ENCODE data around the gene ROM1. TPM values are rescaled to one million over a fixed set of nuclear protein-coding genes. Genes with fewer than 3 reads are reported as not detected.

ROM1 gene
- total RNA-seq, 1 experiment from 2014 or later, result 2.7 TPM

DNA sequence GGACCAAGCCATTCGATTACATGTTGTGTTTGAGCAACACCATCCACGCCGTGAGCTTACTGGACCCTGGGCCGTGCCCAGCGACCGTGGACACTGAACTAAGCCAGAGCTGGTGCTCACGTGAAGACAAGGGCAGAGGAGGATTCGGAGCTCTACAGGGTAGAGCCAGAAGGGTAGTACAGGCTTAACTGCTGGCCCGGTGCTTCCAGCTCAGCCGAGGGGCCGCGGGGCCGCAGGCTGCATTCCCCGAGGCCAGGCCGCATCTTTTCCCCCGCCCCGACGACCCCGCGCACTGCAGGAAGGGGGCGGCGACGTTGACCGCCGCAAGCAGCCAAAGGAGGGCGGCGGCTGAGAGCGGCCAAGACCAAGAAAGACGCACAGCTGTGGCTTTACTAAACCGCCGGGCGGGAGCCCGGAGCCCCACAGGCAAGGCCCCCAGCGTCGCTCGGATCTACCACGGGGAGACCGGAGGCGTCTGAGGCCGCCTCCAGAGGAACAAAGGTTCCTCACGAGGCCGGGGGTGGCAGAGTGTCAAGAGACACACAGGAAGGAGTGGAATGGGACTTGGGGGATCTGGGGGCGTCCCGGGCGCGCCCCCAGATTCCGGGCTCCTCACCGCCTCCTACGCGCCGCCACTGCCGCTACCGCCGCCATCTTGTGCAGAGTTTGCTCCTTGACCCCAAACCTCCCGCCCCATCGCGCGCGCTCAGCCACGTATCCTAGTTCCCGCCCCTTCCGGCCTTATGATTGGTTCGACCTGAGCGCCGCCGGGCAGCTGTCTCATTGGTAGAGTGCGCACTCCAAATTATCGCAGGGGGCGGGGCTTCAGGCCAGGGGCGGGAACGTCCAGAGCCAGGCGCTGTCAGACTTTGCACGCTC lies 33.1 kb downstream of the ROM1 start, which contains the start of gene GANAB:
TSS of gene GANAB (minus strand) at position 668 of the 879 bp plus-strand sequence. CDS start at position 654, 14 bp downstream.
- no peaks in the 10 kb centered on the region for H4K20me1 ChIP-seq (ENCODE audit: insufficient read depth)
- TF ChIP-seq, protein P1, sequence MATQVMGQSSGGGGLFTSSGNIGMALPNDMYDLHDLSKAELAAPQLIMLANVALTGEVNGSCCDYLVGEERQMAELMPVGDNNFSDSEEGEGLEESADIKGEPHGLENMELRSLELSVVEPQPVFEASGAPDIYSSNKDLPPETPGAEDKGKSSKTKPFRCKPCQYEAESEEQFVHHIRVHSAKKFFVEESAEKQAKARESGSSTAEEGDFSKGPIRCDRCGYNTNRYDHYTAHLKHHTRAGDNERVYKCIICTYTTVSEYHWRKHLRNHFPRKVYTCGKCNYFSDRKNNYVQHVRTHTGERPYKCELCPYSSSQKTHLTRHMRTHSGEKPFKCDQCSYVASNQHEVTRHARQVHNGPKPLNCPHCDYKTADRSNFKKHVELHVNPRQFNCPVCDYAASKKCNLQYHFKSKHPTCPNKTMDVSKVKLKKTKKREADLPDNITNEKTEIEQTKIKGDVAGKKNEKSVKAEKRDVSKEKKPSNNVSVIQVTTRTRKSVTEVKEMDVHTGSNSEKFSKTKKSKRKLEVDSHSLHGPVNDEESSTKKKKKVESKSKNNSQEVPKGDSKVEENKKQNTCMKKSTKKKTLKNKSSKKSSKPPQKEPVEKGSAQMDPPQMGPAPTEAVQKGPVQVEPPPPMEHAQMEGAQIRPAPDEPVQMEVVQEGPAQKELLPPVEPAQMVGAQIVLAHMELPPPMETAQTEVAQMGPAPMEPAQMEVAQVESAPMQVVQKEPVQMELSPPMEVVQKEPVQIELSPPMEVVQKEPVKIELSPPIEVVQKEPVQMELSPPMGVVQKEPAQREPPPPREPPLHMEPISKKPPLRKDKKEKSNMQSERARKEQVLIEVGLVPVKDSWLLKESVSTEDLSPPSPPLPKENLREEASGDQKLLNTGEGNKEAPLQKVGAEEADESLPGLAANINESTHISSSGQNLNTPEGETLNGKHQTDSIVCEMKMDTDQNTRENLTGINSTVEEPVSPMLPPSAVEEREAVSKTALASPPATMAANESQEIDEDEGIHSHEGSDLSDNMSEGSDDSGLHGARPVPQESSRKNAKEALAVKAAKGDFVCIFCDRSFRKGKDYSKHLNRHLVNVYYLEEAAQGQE (IDR thresholded peaks at IDR 0.05; ENCODE audit: low read depth), result no peak
- peak; percentile 98 for TF ChIP-seq POLR2AphosphoS5 (IDR thresholded peaks at IDR 0.05; ENCODE audit: low read depth, low read length)
- TF ChIP-seq, protein P2, sequence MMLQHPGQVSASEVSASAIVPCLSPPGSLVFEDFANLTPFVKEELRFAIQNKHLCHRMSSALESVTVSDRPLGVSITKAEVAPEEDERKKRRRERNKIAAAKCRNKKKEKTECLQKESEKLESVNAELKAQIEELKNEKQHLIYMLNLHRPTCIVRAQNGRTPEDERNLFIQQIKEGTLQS (IDR thresholded peaks at IDR 0.05), result no peak
- peak; percentile 82 for TF ChIP-seq SP1 (IDR thresholded peaks at IDR 0.05; ENCODE audit: low read depth)
- peak; percentile 98 for TF ChIP-seq YY1 (IDR thresholded peaks at IDR 0.05; ENCODE audit: extremely low read depth, insufficient replicate concordance, low read depth, low read length)
- TF ChIP-seq, protein P3, sequence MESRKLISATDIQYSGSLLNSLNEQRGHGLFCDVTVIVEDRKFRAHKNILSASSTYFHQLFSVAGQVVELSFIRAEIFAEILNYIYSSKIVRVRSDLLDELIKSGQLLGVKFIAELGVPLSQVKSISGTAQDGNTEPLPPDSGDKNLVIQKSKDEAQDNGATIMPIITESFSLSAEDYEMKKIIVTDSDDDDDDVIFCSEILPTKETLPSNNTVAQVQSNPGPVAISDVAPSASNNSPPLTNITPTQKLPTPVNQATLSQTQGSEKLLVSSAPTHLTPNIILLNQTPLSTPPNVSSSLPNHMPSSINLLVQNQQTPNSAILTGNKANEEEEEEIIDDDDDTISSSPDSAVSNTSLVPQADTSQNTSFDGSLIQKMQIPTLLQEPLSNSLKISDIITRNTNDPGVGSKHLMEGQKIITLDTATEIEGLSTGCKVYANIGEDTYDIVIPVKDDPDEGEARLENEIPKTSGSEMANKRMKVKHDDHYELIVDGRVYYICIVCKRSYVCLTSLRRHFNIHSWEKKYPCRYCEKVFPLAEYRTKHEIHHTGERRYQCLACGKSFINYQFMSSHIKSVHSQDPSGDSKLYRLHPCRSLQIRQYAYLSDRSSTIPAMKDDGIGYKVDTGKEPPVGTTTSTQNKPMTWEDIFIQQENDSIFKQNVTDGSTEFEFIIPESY (IDR thresholded peaks at IDR 0.05; ENCODE audit: extremely low read depth, insufficient replicate concordance, low read length), result peak; percentile 24
- peak; percentile 21; the same call in 1 of the 2 replicates for TF ChIP-seq JUND (IDR thresholded peaks at IDR 0.05)
- TF ChIP-seq EZH2 (IDR thresholded peaks at IDR 0.05), result no peak
- peak; percentile 83 for TF ChIP-seq POLR2A (IDR thresholded peaks at IDR 0.05; ENCODE audit: borderline replicate concordance, extremely low read depth, insufficient read depth, insufficient read length)
- peak; percentile 69 for TF ChIP-seq EGR1 (IDR thresholded peaks at IDR 0.05; ENCODE audit: low read depth)
- peak; percentile 84 for TF ChIP-seq SIN3A (IDR thresholded peaks at IDR 0.05; ENCODE audit: low read depth)
- TF ChIP-seq, protein P4, sequence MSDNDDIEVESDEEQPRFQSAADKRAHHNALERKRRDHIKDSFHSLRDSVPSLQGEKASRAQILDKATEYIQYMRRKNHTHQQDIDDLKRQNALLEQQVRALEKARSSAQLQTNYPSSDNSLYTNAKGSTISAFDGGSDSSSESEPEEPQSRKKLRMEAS (IDR thresholded peaks at IDR 0.05), result peak; percentile 66
- no peak for TF ChIP-seq CEBPB (IDR thresholded peaks at IDR 0.05; ENCODE audit: low read depth)
- peak; percentile 95 for TF ChIP-seq ZFX (IDR thresholded peaks at IDR 0.05)
- no peak for TF ChIP-seq ELF1 (IDR thresholded peaks at IDR 0.05; ENCODE audit: borderline replicate concordance, low read depth)
- no peak; the same call in 1 of the 2 replicates for TF ChIP-seq FOSL1 (IDR thresholded peaks at IDR 0.05; ENCODE audit: low read depth)
- no peak for TF ChIP-seq EZH2phosphoT487 (IDR thresholded peaks at IDR 0.05; ENCODE audit: borderline replicate concordance)
- H3K9ac ChIP-seq (ENCODE audit: low read length), result peak within 1 kb of the TSS; percentile 99
- H3K27ac ChIP-seq (ENCODE audit: low read depth, low read length), result peak within 1 kb of the TSS; percentile 92
- H3K9me3 ChIP-seq (ENCODE audit: control insufficient read depth in 1 of 2, insufficient read depth in 1 of 2, low read depth in 1 of 2, low read length in 2 of 2), result no peaks in the 10 kb centered on the region
- POLR2A ChIA-PET, result interaction anchor here (0.8 to 14.1 kb wide), 5 partner anchors 9 to 195 kb away, joined by 3 to 195 read pairs (median 5); partner anchors contain the start of genes B3GAT3, C11orf98 and CSKMT
- no peaks in the 10 kb centered on the region for H3K27me3 ChIP-seq (ENCODE audit: insufficient read depth, low read length)
- H3K9me2 ChIP-seq (ENCODE audit: insufficient read depth), result no peaks in the 10 kb centered on the region
- H3K36me3 ChIP-seq (ENCODE audit: control insufficient read depth in 1 of 2, insufficient read depth in 2 of 2, low read length in 2 of 2), result peaks cover 10 to 22% of the 10 kb centered on the region in 2 experiments; a peak in 3 of 4 replicates
- ATAC-seq (peak; percentile 97), DNase-seq (ENCODE audit: low read depth, low spot score) (peak; percentile 88)
- BruUV-seq (replicated peaks), result TSS peak; percentile 54
- intact Hi-C loops (cut with micrococcal nuclease), result loop anchor here (5.0 kb wide), 1 partner anchor 34 kb away; the partner anchor contains the start of genes EML3 and ROM1
- RAD21 ChIA-PET (ENCODE audit: low non-redundant PET in 1 of 2, low total read pairs in 2 of 2, uncharacterized antibody in 2 of 2, unreplicated experiment in 2 of 2), result interaction anchor here in 1 of 2 experiments (0.6 kb wide), 1 partner anchor 248 kb away, joined by 3 read pairs; no protein-coding TSS in a partner anchor
- no peak within 1 kb of the TSS for H2AFZ ChIP-seq (ENCODE audit: low read depth, low read length, poor library complexity, severe bottlenecking)
- CTCF ChIA-PET, result interaction anchor here (1.6 kb wide), 1 partner anchor 221 kb away, joined by 4 read pairs; no protein-coding TSS in a partner anchor
- H3K4me2 ChIP-seq (ENCODE audit: low read length), result peak within 1 kb of the TSS; percentile 84
- H3K4me1 ChIP-seq (ENCODE audit: control insufficient read depth in 1 of 2, insufficient read depth in 2 of 2, low read length in 2 of 2), result peaks cover 5 to 20% of the 10 kb centered on the region in 2 experiments; a peak in 3 of 4 replicates
- H3K79me2 ChIP-seq (ENCODE audit: insufficient read depth, low read length), result peaks cover 65% of the 10 kb centered on the region
- peak within 1 kb of the TSS; percentile 96 to 100 for H3K4me3 ChIP-seq (replicated peaks in 1 of 2; ENCODE audit: low read depth in 1 of 2, low read length in 2 of 2)
